Measurements from ENCODE around the gene PACRG.

- no peak for TF ChIP-seq CTCF (conservative IDR thresholded peaks at IDR 0.05; ENCODE audit: low read depth in 2 of 2)
- TF ChIP-seq EZH2phosphoT487 (IDR thresholded peaks at IDR 0.05; ENCODE audit: unreplicated experiment): no peak
- TF ChIP-seq EZH2 (IDR thresholded peaks at IDR 0.05; ENCODE audit: low read depth, unreplicated experiment): no peak
- no peak for TF ChIP-seq POLR2AphosphoS5 (IDR thresholded peaks at IDR 0.05; ENCODE audit: low read depth)
- no peak for TF ChIP-seq ZNF331 (CRISPR knock-in tag; IDR thresholded peaks at IDR 0.05; ENCODE audit: low read depth)
- TF ChIP-seq JUNB (IDR thresholded peaks at IDR 0.05; ENCODE audit: unreplicated experiment): no peak
- no peak for TF ChIP-seq CREB1 (CRISPR knock-in tag; IDR thresholded peaks at IDR 0.05; ENCODE audit: low read depth)
- no peak for TF ChIP-seq ETS1 (IDR thresholded peaks at IDR 0.05)
- TF ChIP-seq REST (IDR thresholded peaks at IDR 0.05; ENCODE audit: unreplicated experiment): no peak
These were observed 613.7 kb downstream of the PACRG start for GRCh38 chr6:163341224-163342061.
